ENCODE data around the gene SPTY2D1.

DNA sequence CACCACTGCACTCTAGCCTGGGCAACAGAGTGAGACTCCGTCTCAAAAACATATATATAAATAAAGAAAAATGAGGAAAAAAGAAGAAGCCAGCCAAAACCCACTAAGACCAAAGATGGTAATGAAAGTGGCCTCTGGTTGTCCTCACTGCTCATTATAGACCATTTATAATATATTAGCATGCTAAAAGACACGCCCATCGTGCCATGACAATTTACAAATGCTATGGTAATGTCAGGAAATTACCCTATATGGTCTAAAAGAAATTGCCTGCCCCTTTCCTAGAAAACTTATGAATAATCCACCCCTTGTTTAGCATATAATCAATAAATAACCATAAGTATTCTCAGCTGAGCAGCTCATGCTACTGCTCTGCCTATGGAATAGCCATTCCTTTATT, 48.3 kb upstream of the SPTY2D1 start:
- TF ChIP-seq POLR2A (IDR thresholded peaks at IDR 0.05): no peak
- TF ChIP-seq CTCF (IDR thresholded peaks at IDR 0.05): no peak
